ENCODE data around the gene MAGEA9B. TPM values are rescaled to one million over a fixed set of nuclear protein-coding genes. Genes with fewer than 3 reads are reported as not detected.
"Not testable (repeated sequence)": the region's sequence is repeated elsewhere in the genome, so short reads cannot be mapped to it uniquely, and the experiment has no call there.

MAGEA9B gene
- total and polyA plus RNA-seq, 2 of the 4 experiments (the other 2 are of a cell fraction), result not detected

GRCh38 chrX:149532868-149533267 is 54.4 kb downstream of the MAGEA9B start:
- H3K9me3 ChIP-seq (ENCODE audit: control insufficient read depth, insufficient read depth, low read length); H4K8ac ChIP-seq (ENCODE audit: low read depth in 2 of 2, low read length in 2 of 2); H3K4me3 ChIP-seq (ENCODE audit: insufficient read depth, low read depth, low read length); H2BK5ac ChIP-seq (ENCODE audit: low read depth, low read length, poor library complexity, severe bottlenecking); H3K4me2 ChIP-seq (ENCODE audit: low read depth, low read length); H3K36me3 ChIP-seq (ENCODE audit: control insufficient read depth, insufficient read depth, low read length); CTCF ChIA-PET; H2BK15ac ChIP-seq (ENCODE audit: low read depth, low read length); in situ Hi-C loops (cut with MboI; ENCODE audit: low sequenced_read_pairs); H2BK20ac ChIP-seq (ENCODE audit: low read depth, low read length); H3K9ac ChIP-seq (ENCODE audit: low read depth, low read length); H3K4ac ChIP-seq (ENCODE audit: low read depth, low read length); intact Hi-C loops (cut with micrococcal nuclease); H3K27ac ChIP-seq (ENCODE audit: insufficient read depth, low read length); POLR2A ChIA-PET (ENCODE audit: unreplicated experiment); DNase-seq; H2AK9ac ChIP-seq (replicated peaks; ENCODE audit: low read depth, low read length, poor library complexity); H2AFZ ChIP-seq (replicated peaks; ENCODE audit: low read length, poor library complexity); H2BK120ac ChIP-seq (ENCODE audit: low read depth, low read length); H4K91ac ChIP-seq (ENCODE audit: insufficient read depth, low read depth, low read length); H3K14ac ChIP-seq (replicated peaks; ENCODE audit: low read depth, low read length); H4K5ac ChIP-seq (ENCODE audit: low read depth, low read length); dilution Hi-C loops (cut with HindIII; ENCODE audit: low sequenced_read_pairs, unreplicated experiment); H3K23ac ChIP-seq (ENCODE audit: low read depth, low read length); H3K27me3 ChIP-seq (ENCODE audit: control insufficient read depth, insufficient read depth, low read length); H3K18ac ChIP-seq (ENCODE audit: low read depth, low read length); H3K4me1 ChIP-seq (ENCODE audit: control insufficient read depth, insufficient read depth, low read length); H3K9me1 ChIP-seq (ENCODE audit: insufficient read depth, low read length); H4K20me1 ChIP-seq (ENCODE audit: insufficient read depth, low read length); ATAC-seq (ENCODE audit: low read depth); H3K79me1 ChIP-seq (ENCODE audit: low read depth in 1 of 2, low read length in 2 of 2); H3K56ac ChIP-seq (ENCODE audit: extremely low read depth, insufficient read depth, low read length); H2AK5ac ChIP-seq (ENCODE audit: low read depth, low read length); BruUV-seq (replicated peaks): not testable (repeated sequence)
- WGBS, 2 experiments (ENCODE audit: extremely low coverage in 2 of 2, insufficient read length in 1 of 2), result no CpG with 5 or more reads among the region's 3 CpGs

Other genes with a start within 250 kb of the MAGEA9B start
- 22.8 and 26.3 TPM in 2 replicates for gene IDS, start 82.2 kb downstream of the MAGEA9B start, total RNA-seq (2012; rRNA removed)
- 56.9 and 62.7 TPM in 2 replicates for gene IDS, start 82.2 kb downstream of the MAGEA9B start, polyA plus RNA-seq (2012; rRNA removed)
- 15.3 and 16.8 TPM in 2 replicates for gene EOLA1, start 46.4 kb downstream of the MAGEA9B start, total RNA-seq (2012; rRNA removed)
- gene EOLA1, start 46.4 kb downstream of the MAGEA9B start, polyA plus RNA-seq (2012; rRNA removed), result 15.2 and 15.5 TPM in 2 replicates
- not detected in 2 replicates for gene HSFX3, start 37.5 kb downstream of the MAGEA9B start, total RNA-seq (2012; rRNA removed)
- gene HSFX3, start 37.5 kb downstream of the MAGEA9B start, polyA plus RNA-seq (2012; rRNA removed), result not detected in 2 replicates
- not detected in 2 replicates for gene HSFX2, start 7.9 kb upstream of the MAGEA9B start, total RNA-seq (2012; rRNA removed)
- gene HSFX2, start 7.9 kb upstream of the MAGEA9B start, polyA plus RNA-seq (2012; rRNA removed), result 0.34 and 0.36 TPM in 2 replicates
- gene TMEM185A, start 44.3 kb upstream of the MAGEA9B start, total RNA-seq (2012; rRNA removed), result 9.7 and 10.3 TPM in 2 replicates
- gene TMEM185A, start 44.3 kb upstream of the MAGEA9B start, polyA plus RNA-seq (2012; rRNA removed), result 10.6 and 12.2 TPM in 2 replicates
- gene MAGEA11, start 124.6 kb upstream of the MAGEA9B start, total RNA-seq (2012; rRNA removed), result not detected in 2 replicates
- not detected in 2 replicates for gene MAGEA11, start 124.6 kb upstream of the MAGEA9B start, polyA plus RNA-seq (2012; rRNA removed)
- gene HSFX1, start 186.6 kb upstream of the MAGEA9B start, total RNA-seq (2012; rRNA removed), result under 0.01 and 0.18 TPM in 2 replicates
- gene HSFX1, start 186.6 kb upstream of the MAGEA9B start, polyA plus RNA-seq (2012; rRNA removed), result 0.20 and 0.36 TPM in 2 replicates
- gene MAGEA9, start 194.5 kb upstream of the MAGEA9B start, total RNA-seq (2012; rRNA removed), result not detected in 2 replicates
- gene MAGEA9, start 194.5 kb upstream of the MAGEA9B start, polyA plus RNA-seq (2012; rRNA removed), result not detected in 2 replicates